Kidney (tissue), 14 donors: ENCODE data around the gene NXPH4. TPM values are rescaled to one million over a fixed set of nuclear protein-coding genes. Genes with fewer than 3 reads are reported as not detected.

Experiments used
- DNase-seq, 5 donors: peaks; one replicate each; pipeline ENCODE4 v3.0.0-alpha.2; 2013 to 2020
- FAIRE-seq: peaks from 2 replicates; lab custom pipeline; 2012; peaks lifted over from hg19 to GRCh38; lab: Jason Lieb, UNC
- H3K27ac ChIP-seq, 2 donors: one replicate each; pipeline ENCODE4 v1.7.0; 2013; ENCODE audit warnings: low read depth in 2 of 2, low read length in 2 of 2, inconsistent platforms in 1 of 2
- H3K27me3 ChIP-seq: one replicate; pipeline ENCODE4 v1.7.1; 2013; ENCODE audit warnings: low read length, inconsistent platforms; ENCODE audit not compliant: control insufficient read depth, insufficient read depth
- H3K36me3 ChIP-seq, 3 donors: one replicate each; pipeline versions ENCODE4 v1.7.0 to v1.7.1; 2013; ENCODE audit warnings: low read length in 3 of 3, control low read depth in 1 of 3, inconsistent platforms in 1 of 3; ENCODE audit not compliant: insufficient read depth in 3 of 3, control insufficient read depth in 2 of 3
- H3K4me1 ChIP-seq, 3 donors: one replicate each; pipeline versions ENCODE4 v1.7.0 to v1.7.1; 2013; ENCODE audit warnings: low read length in 3 of 3, inconsistent platforms in 1 of 3, low read depth in 1 of 3; ENCODE audit not compliant: control insufficient read depth in 2 of 3, insufficient read depth in 2 of 3
- H3K4me3 ChIP-seq, 3 donors: one replicate each; pipeline versions ENCODE4 v1.7.0 to v1.8.1; 2013; ENCODE audit warnings: low read length in 3 of 3, control low read depth in 1 of 3, inconsistent platforms in 1 of 3
- H3K9ac ChIP-seq, 3 donors: one replicate each; pipeline versions ENCODE4 v1.7.0 to v1.7.1; 2013; ENCODE audit warnings: low read length in 3 of 3, control low read depth in 1 of 3, inconsistent platforms in 1 of 3
- H3K9me3 ChIP-seq, 3 donors: one replicate each; pipeline versions ENCODE4 v1.7.0 to v1.7.1; 2013; ENCODE audit warnings: low read length in 3 of 3, control low read depth in 1 of 3, inconsistent platforms in 1 of 3; ENCODE audit not compliant: control insufficient read depth in 2 of 3, insufficient read depth in 1 of 3
- intact Hi-C: fragments of 100-400 bp; cut with DNase I; formaldehyde crosslinking; loops from one replicate; pipeline ENCODE4 v1.11.1; 2022
- polyA plus RNA-seq: library from polyadenylated mRNA; stranded (reverse); fragments of 350-450 nt; fragmentation: Illumina TruSeq; extraction: RNeasy Lipid Tissue Mini Kit (QIAGEN cat#74804); gene quantifications from one replicate; pipeline ENCODE4 v1.2.3, GENCODE V29; 2014; ENCODE audit warnings: low read depth, low replicate concordance; ENCODE audit not compliant: insufficient read depth
- total RNA-seq: library from RNA; stranded (reverse); fragmentation: NEBNext Ultra II Directional; extraction: Animal tissue kit (Norgen Biotek cat#: 25700); gene quantifications from one replicate; pipeline ENCODE4 v1.2.1, GENCODE V29; 2021
- TF ChIP-seq, protein P1 (sequence below): IDR thresholded peaks from 3 replicates; pipeline ENCODE4 v1.5.1; 2012; ENCODE audit warnings: mild to moderate bottlenecking, moderate library complexity, borderline replicate concordance; ENCODE audit not compliant: insufficient read depth; ENCODE audit errors: extremely low read depth
- donor health status: control.
- donor health status: control.
- donor health status: control.
- donor health status: control.
- donor health status: control.
- donor health status: DM: yes; HTN: yes; CAD: no.
- donor health status: Normal renal cell carcinoma (clear cell type).

Gene NXPH4
- total and polyA plus RNA-seq, 2 donors from 2014 or later, result 0.16 to 0.71 TPM

- peaks cover 8 to 42% (median 14%) of the 10 kb centered on the region in 3 donors for H3K36me3 ChIP-seq
- DNase-seq (no peak), FAIRE-seq (no peak)
- H3K27me3 ChIP-seq, result no peaks in the 10 kb centered on the region
- TF ChIP-seq, protein P1, sequence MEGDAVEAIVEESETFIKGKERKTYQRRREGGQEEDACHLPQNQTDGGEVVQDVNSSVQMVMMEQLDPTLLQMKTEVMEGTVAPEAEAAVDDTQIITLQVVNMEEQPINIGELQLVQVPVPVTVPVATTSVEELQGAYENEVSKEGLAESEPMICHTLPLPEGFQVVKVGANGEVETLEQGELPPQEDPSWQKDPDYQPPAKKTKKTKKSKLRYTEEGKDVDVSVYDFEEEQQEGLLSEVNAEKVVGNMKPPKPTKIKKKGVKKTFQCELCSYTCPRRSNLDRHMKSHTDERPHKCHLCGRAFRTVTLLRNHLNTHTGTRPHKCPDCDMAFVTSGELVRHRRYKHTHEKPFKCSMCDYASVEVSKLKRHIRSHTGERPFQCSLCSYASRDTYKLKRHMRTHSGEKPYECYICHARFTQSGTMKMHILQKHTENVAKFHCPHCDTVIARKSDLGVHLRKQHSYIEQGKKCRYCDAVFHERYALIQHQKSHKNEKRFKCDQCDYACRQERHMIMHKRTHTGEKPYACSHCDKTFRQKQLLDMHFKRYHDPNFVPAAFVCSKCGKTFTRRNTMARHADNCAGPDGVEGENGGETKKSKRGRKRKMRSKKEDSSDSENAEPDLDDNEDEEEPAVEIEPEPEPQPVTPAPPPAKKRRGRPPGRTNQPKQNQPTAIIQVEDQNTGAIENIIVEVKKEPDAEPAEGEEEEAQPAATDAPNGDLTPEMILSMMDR, result no peak
- H3K9me3 ChIP-seq, result peaks cover 0 to 2% (median 0%) of the 10 kb centered on the region in 3 donors
- H3K27ac ChIP-seq, result no peak overlapping the region
- H3K9ac ChIP-seq, result no peak overlapping the region
- intact Hi-C loops, result no loop called here
- no peak overlapping the region for H3K4me3 ChIP-seq
- no peaks in the 10 kb centered on the region for H3K4me1 ChIP-seq
These were observed 26.6 kb upstream of the NXPH4 start for GRCh38 chr12:57190037-57190436.

GRCh38 chr12:57190821-57191220, 25.8 kb upstream of the NXPH4 start:
- Histone ChIP-seq H3K36me3 (peaks cover 8 to 38% (median 17%) of the 10 kb centered on the region in 3 donors), H3K27ac (no peak overlapping the region), H3K9ac (no peak overlapping the region), H3K9me3 (peaks cover 0 to 2% (median 0%) of the 10 kb centered on the region in 3 donors), H3K4me1 (no peaks in the 10 kb centered on the region), H3K27me3 (no peaks in the 10 kb centered on the region), H3K4me3 (no peak overlapping the region)
- DNase-seq (no peak), FAIRE-seq (no peak)
- TF ChIP-seq, protein P1, result no peak
- intact Hi-C loops, result no loop called here

DNA sequence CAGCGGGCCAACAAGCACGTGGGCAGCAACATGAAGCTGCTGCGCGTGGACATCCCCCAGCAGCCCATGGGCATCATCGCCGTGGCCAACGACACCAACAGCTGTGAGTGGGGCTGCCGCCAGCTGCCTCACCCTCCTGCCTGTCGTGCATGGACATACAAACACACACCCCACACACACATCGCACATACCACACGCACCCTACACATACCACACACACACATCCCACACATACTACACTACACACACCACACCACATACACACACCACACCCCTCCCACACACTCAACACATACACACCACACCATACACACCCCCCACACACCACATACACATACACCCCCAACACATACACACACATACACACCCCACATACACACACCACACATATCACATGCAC, 25.2 kb upstream of the NXPH4 start:
- intact Hi-C loops, result no loop called here
- H3K4me3 ChIP-seq, result no peak overlapping the region
- H3K36me3 ChIP-seq, result peaks cover 8 to 38% (median 17%) of the 10 kb centered on the region in 3 donors
- TF ChIP-seq, protein P1, result no peak
- H3K27me3 ChIP-seq, result no peaks in the 10 kb centered on the region
- H3K9me3 ChIP-seq, result peaks cover 0 to 2% (median 0%) of the 10 kb centered on the region in 3 donors
- H3K4me1 ChIP-seq, result no peaks in the 10 kb centered on the region
- no peak overlapping the region for H3K27ac ChIP-seq
- H3K9ac ChIP-seq, result no peak overlapping the region
- FAIRE-seq (no peak), DNase-seq (no peak)

- FAIRE-seq, result no peak
- Histone ChIP-seq H3K27me3 (no peaks in the 10 kb centered on the region), H3K36me3 (peaks cover 8 to 33% (median 19%) of the 10 kb centered on the region in 3 donors), H3K9ac (no peak overlapping the region), H3K9me3 (peaks cover 0 to 2% (median 0%) of the 10 kb centered on the region in 3 donors), H3K4me1 (no peaks in the 10 kb centered on the region), H3K4me3 (no peak overlapping the region), H3K27ac (no peak overlapping the region)
- TF ChIP-seq, protein P1, result no peak
- DNase-seq, result no peak
- intact Hi-C loops, result no loop called here
These were observed 23.7 kb upstream of the NXPH4 start for GRCh38 chr12:57192920-57193319.
